ENCODE measurements around the gene CCDC200. TPM values are rescaled to one million over a fixed set of nuclear protein-coding genes. Genes with fewer than 3 reads are reported as not detected.

The CCDC200 gene
- total RNA-seq, 2 donors from 2014 or later = not detected

DNA sequence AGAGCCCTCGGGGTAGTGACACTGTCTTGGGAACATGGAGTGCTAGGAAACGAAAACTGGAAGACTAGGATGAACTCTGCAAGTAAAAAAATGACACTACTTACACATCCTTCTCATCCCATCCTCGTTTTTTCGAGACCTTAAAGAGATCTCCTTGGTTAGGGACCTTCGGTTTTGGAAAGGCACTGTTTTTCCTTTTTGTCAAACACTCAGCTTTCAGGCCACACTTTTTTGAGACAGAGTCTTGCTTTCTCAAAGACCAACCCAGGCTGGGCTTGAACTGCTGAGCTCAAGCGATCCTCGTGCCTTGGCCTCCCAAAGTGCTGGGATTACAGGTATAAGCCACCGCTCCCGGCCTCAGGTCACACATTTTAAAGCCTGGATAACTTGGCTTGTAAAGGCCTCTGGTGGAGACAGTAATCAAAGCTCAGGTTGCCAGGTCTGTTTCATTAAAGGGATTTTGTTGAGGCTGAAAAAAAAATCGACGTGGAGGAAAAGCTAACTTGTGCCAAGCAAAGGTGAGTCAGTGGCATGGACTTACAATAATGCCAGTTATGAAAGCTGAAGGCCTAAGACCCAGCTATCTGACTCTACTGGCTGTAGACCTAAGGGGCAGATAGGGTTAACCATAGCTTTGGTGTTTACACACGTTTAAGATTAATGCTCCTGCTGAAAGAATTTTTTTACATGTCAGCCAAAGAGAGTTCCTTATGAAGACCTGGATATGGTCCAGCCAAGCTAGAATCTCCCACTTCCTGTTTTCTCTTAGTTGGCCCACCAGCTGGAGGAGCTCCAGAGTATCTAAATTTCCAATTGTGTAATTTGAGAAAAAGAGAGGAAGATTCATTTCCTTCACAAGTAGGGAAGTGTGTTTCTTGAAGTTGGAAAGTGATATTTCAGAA is 56.6 kb downstream of the CCDC200 start:
- intact Hi-C loops (cut with DNase I, micrococcal nuclease) = loop anchor here in 1 of 2 donors (10.0 kb wide), 1 partner anchor 147 kb away; the partner anchor contains the start of genes RND2 and VAT1
- DNase-seq = peak; percentile 54 to 59
- ATAC-seq = peak; percentile 8

Other genes starting within 250 kb of the CCDC200 start
- 1 to 10 TPM; 3.2 to 3.6 TPM for gene PTGES3L, start 248.5 kb downstream of the CCDC200 start, total RNA-seq
- 10 to 100 TPM; 24.2 to 25.2 TPM for gene RUNDC1, start 248.1 kb downstream of the CCDC200 start, total RNA-seq
- 100 to 1,000 TPM; 605 to 650 TPM for gene RPL27, start 230.2 kb downstream of the CCDC200 start, total RNA-seq
- gene IFI35, start 221.8 kb downstream of the CCDC200 start, total RNA-seq = 10 to 100 TPM; 33.6 to 51.6 TPM
- 10 to 100 TPM; 46.3 to 85.2 TPM for gene VAT1, start 206.2 kb downstream of the CCDC200 start, total RNA-seq
- 1 to 10 TPM in 1 of 2 donors, under 1 TPM in 1; 0.15 to 1.1 TPM for gene RND2, start 203.4 kb downstream of the CCDC200 start, total RNA-seq
- 10 to 100 TPM in 1 of 2 donors, 1 to 10 TPM in 1; 7.0 to 10.3 TPM for gene BRCA1, start 103.3 kb downstream of the CCDC200 start, total RNA-seq
- gene NBR1, start 57.4 kb downstream of the CCDC200 start, total RNA-seq = 100 to 1,000 TPM; 103 to 131 TPM
- 1 to 10 TPM; 9.3 to 9.7 TPM for gene TMEM106A, start 16.7 kb downstream of the CCDC200 start, total RNA-seq
- 1,000 to 10,000 TPM; 4,822 to 6,579 TPM for gene RNU2-1, start 5.4 kb upstream of the CCDC200 start, total RNA-seq
- gene ARL4D, start 170.4 kb upstream of the CCDC200 start, total RNA-seq = 1 to 10 TPM; 1.5 to 7.3 TPM

Data from left colon (tissue), 2 donors.